ENCODE measurements around the gene SATB2. TPM values are rescaled to one million over a fixed set of nuclear protein-coding genes. Genes with fewer than 3 reads are reported as not detected.

Gene SATB2
- total RNA-seq, 1 donor from 2014 or later: 20.8 TPM

- Mint-ChIP-seq H3K4me1 (ENCODE audit: low read depth, unreplicated experiment) (peaks cover 18% of the 10 kb centered on the region), H3K27me3 (ENCODE audit: unreplicated experiment) (peaks cover 3% of the 10 kb centered on the region), H3K36me3 (ENCODE audit: unreplicated experiment) (peaks cover 5% of the 10 kb centered on the region), H3K9me3 (ENCODE audit: unreplicated experiment) (no peaks in the 10 kb centered on the region), H3K4me3 (ENCODE audit: unreplicated experiment) (no peak overlapping the region), H3K27ac (ENCODE audit: unreplicated experiment) (no peak overlapping the region)
- TF ChIP-seq CTCF (IDR thresholded peaks at IDR 0.05; ENCODE audit: partially characterized antibody, unreplicated experiment): no peak
- DNase-seq: no peak
Observed at GRCh38 chr2:199339891-199340605, 117.7 kb downstream of the SATB2 start.

GRCh38 chr2:199336546-199336945 lies 121.2 kb downstream of the SATB2 start:
- Mint-ChIP-seq H3K27ac (ENCODE audit: unreplicated experiment) (no peak overlapping the region), H3K9me3 (ENCODE audit: unreplicated experiment) (no peaks in the 10 kb centered on the region), H3K4me3 (ENCODE audit: unreplicated experiment) (no peak overlapping the region), H3K4me1 (ENCODE audit: low read depth, unreplicated experiment) (peaks cover 26% of the 10 kb centered on the region), H3K36me3 (ENCODE audit: unreplicated experiment) (no peaks in the 10 kb centered on the region), H3K27me3 (ENCODE audit: unreplicated experiment) (no peaks in the 10 kb centered on the region)
- no peak for TF ChIP-seq CTCF (IDR thresholded peaks at IDR 0.05; ENCODE audit: partially characterized antibody, unreplicated experiment)
- DNase-seq: no peak

GRCh38 chr2:199335502-199335901 lies 122.2 kb downstream of the SATB2 start:
- peaks cover 30% of the 10 kb centered on the region for H3K4me1 Mint-ChIP-seq (ENCODE audit: low read depth, unreplicated experiment)
- no peak overlapping the region for H3K4me3 Mint-ChIP-seq (ENCODE audit: unreplicated experiment)
- H3K9me3 Mint-ChIP-seq (ENCODE audit: unreplicated experiment): no peaks in the 10 kb centered on the region
- TF ChIP-seq CTCF (IDR thresholded peaks at IDR 0.05; ENCODE audit: partially characterized antibody, unreplicated experiment): no peak
- H3K27me3 Mint-ChIP-seq (ENCODE audit: unreplicated experiment): no peaks in the 10 kb centered on the region
- DNase-seq: no peak
- no peak overlapping the region for H3K27ac Mint-ChIP-seq (ENCODE audit: unreplicated experiment)
- no peaks in the 10 kb centered on the region for H3K36me3 Mint-ChIP-seq (ENCODE audit: unreplicated experiment)

GRCh38 chr2:199329466-199329865 lies 128.3 kb downstream of the SATB2 start:
- no peak for TF ChIP-seq CTCF (IDR thresholded peaks at IDR 0.05; ENCODE audit: partially characterized antibody, unreplicated experiment)
- no peak overlapping the region for H3K4me3 Mint-ChIP-seq (ENCODE audit: unreplicated experiment)
- no peak for DNase-seq
- H3K36me3 Mint-ChIP-seq (ENCODE audit: unreplicated experiment): peaks cover 7% of the 10 kb centered on the region
- H3K4me1 Mint-ChIP-seq (ENCODE audit: low read depth, unreplicated experiment): peaks cover 28% of the 10 kb centered on the region
- H3K27me3 Mint-ChIP-seq (ENCODE audit: unreplicated experiment): no peaks in the 10 kb centered on the region
- H3K27ac Mint-ChIP-seq (ENCODE audit: unreplicated experiment): no peak overlapping the region
- H3K9me3 Mint-ChIP-seq (ENCODE audit: unreplicated experiment): peaks cover 1% of the 10 kb centered on the region

GRCh38 chr2:199329031-199329430 lies 128.7 kb downstream of the SATB2 start:
- no peak overlapping the region for H3K27ac Mint-ChIP-seq (ENCODE audit: unreplicated experiment)
- no peak for TF ChIP-seq CTCF (IDR thresholded peaks at IDR 0.05; ENCODE audit: partially characterized antibody, unreplicated experiment)
- H3K36me3 Mint-ChIP-seq (ENCODE audit: unreplicated experiment): peaks cover 7% of the 10 kb centered on the region
- H3K4me1 Mint-ChIP-seq (ENCODE audit: low read depth, unreplicated experiment): peaks cover 27% of the 10 kb centered on the region
- no peak overlapping the region for H3K4me3 Mint-ChIP-seq (ENCODE audit: unreplicated experiment)
- no peak for DNase-seq
- H3K9me3 Mint-ChIP-seq (ENCODE audit: unreplicated experiment): peaks cover 1% of the 10 kb centered on the region
- no peaks in the 10 kb centered on the region for H3K27me3 Mint-ChIP-seq (ENCODE audit: unreplicated experiment)
